KMS-11 (cell line): ENCODE data around the gene TBX21.

Experiments
- H2AFZ ChIP-seq: fragments of 200-600 bp; sonication (generic); 2 replicates; pipeline ENCODE4 v1.6.1; 2016; ENCODE audit warnings: antibody characterized with exemption, mixed run types, low read depth
- H3K27ac ChIP-seq: fragments of 200-600 bp; sonication (generic); 2 replicates; pipeline ENCODE4 v1.6.1; 2016; ENCODE audit warnings: mild to moderate bottlenecking, mixed run types
- H3K27me3 ChIP-seq: fragments of 200-600 bp; sonication (generic); 2 replicates; pipeline ENCODE4 v1.6.1; 2017; ENCODE audit warnings: mild to moderate bottlenecking, low read depth, mixed run types, moderate library complexity; ENCODE audit not compliant: insufficient read depth
- H3K36me3 ChIP-seq: fragments of 200-600 bp; sonication (generic); 2 replicates; pipeline ENCODE4 v1.6.1; 2017; ENCODE audit warnings: mild to moderate bottlenecking, mixed run types; ENCODE audit not compliant: insufficient read depth
- H3K4me1 ChIP-seq: fragments of 200-600 bp; sonication (generic); 2 replicates; pipeline ENCODE4 v1.6.1; 2016; ENCODE audit warnings: mild to moderate bottlenecking, low read depth, mixed run types; ENCODE audit not compliant: poor library complexity, severe bottlenecking
- H3K4me2 ChIP-seq: fragments of 200-600 bp; sonication (generic); 2 replicates; pipeline ENCODE4 v1.7.0; 2016; ENCODE audit warnings: mild to moderate bottlenecking, mixed run types
- H3K4me3 ChIP-seq: fragments of 200-600 bp; sonication (generic); IDR thresholded peaks from 2 replicates; pipeline ENCODE4 v1.6.1; 2017; ENCODE audit warnings: low read depth, low read length, mixed read lengths; ENCODE audit not compliant: insufficient read depth
- H3K79me2 ChIP-seq: fragments of 200-600 bp; sonication (generic); 2 replicates; pipeline ENCODE4 v1.6.1; 2016; ENCODE audit warnings: low read depth, mixed run types; ENCODE audit not compliant: insufficient read depth
- H3K9ac ChIP-seq: fragments of 200-600 bp; sonication (generic); 2 replicates; pipeline ENCODE4 v1.6.1; 2016; ENCODE audit warnings: mild to moderate bottlenecking, mixed run types
- H4K20me1 ChIP-seq: fragments of 200-600 bp; sonication (generic); 2 replicates; pipeline ENCODE4 v1.6.1; 2016; ENCODE audit warnings: mild to moderate bottlenecking, mixed run types; ENCODE audit not compliant: insufficient read depth
- CTCF ChIP-seq: fragments of 200-600 bp; sonication (generic); conservative IDR thresholded peaks from 2 replicates; pipeline ENCODE4 v1.6.1; 2017; ENCODE audit warnings: low read depth, mild to moderate bottlenecking, antibody characterized with exemption, low read length, moderate library complexity, mixed read lengths

Gene TBX21

GRCh38 chr17:47774987-47775580 lies 42.0 kb downstream of the TBX21 start:
- no peak for TF ChIP-seq CTCF
- no peak overlapping the region for H3K4me2 ChIP-seq
- H3K27ac ChIP-seq: no peak overlapping the region
- H3K4me1 ChIP-seq: no peaks in the 10 kb centered on the region
- H3K9ac ChIP-seq: no peak overlapping the region
- H3K27me3 ChIP-seq: peaks cover 12% of the 10 kb centered on the region; the same call in 1 of the 2 replicates
- no peak overlapping the region for H3K4me3 ChIP-seq
- no peak overlapping the region for H2AFZ ChIP-seq
- H3K36me3 ChIP-seq: no peaks in the 10 kb centered on the region
- no peaks in the 10 kb centered on the region for H4K20me1 ChIP-seq
- H3K79me2 ChIP-seq: no peaks in the 10 kb centered on the region

- H3K36me3 ChIP-seq: no peaks in the 10 kb centered on the region
These were observed 43.5 kb downstream of the TBX21 start for GRCh38 chr17:47776330-47777197.

GRCh38 chr17:47778184-47778635 lies 45.2 kb downstream of the TBX21 start:
- Histone ChIP-seq H3K4me1 (no peaks in the 10 kb centered on the region), H3K4me2 (no peak overlapping the region), H3K36me3 (no peaks in the 10 kb centered on the region), H3K79me2 (no peaks in the 10 kb centered on the region), H3K4me3 (no peak overlapping the region), H4K20me1 (no peaks in the 10 kb centered on the region), H3K9ac (no peak overlapping the region), H2AFZ (no peak overlapping the region), H3K27me3 (peaks cover 29% of the 10 kb centered on the region), H3K27ac (no peak overlapping the region)
- TF ChIP-seq CTCF: no peak

More at GRCh38 chr17:47776330-47777197, 43.5 kb downstream of the TBX21 start:
- TF ChIP-seq CTCF: peak; percentile 85
- H2AFZ ChIP-seq: no peak overlapping the region
- no peak overlapping the region for H3K4me2 ChIP-seq
- H3K27me3 ChIP-seq: peaks cover 18% of the 10 kb centered on the region
- no peak overlapping the region for H3K27ac ChIP-seq
- H3K79me2 ChIP-seq: no peaks in the 10 kb centered on the region
- H4K20me1 ChIP-seq: no peaks in the 10 kb centered on the region
- no peak overlapping the region for H3K9ac ChIP-seq
- no peaks in the 10 kb centered on the region for H3K4me1 ChIP-seq
- H3K4me3 ChIP-seq: no peak overlapping the region

GRCh38 chr17:47781397-47781796 lies 48.4 kb downstream of the TBX21 start:
- no peak for TF ChIP-seq CTCF
- Histone ChIP-seq H3K36me3 (no peaks in the 10 kb centered on the region), H4K20me1 (no peaks in the 10 kb centered on the region), H3K9ac (no peak overlapping the region), H3K27me3 (peaks cover 31% of the 10 kb centered on the region), H2AFZ (no peak overlapping the region), H3K27ac (no peak overlapping the region), H3K4me2 (no peak overlapping the region), H3K4me1 (no peaks in the 10 kb centered on the region), H3K79me2 (no peaks in the 10 kb centered on the region), H3K4me3 (no peak overlapping the region)
